HFFc6 (cell line): ENCODE measurements around the gene TJP3. TPM values are rescaled to one million over a fixed set of nuclear protein-coding genes. Genes with fewer than 3 reads are reported as not detected.
"Not testable (repeated sequence)": the region's sequence is repeated elsewhere in the genome, so short reads cannot be mapped to it uniquely, and the experiment has no call there.

ENCODE experiments used
- DNase-seq: peaks from one replicate; pipeline ENCODE4 v3.0.0-alpha.2; 2018
- H3K27ac Mint-ChIP-seq: 2 replicates; pipeline ENCODE4 v1.8.0; 2020; ENCODE audit warnings: mild to moderate bottlenecking, mixed read lengths
- H3K27me3 Mint-ChIP-seq: 2 replicates; pipeline ENCODE4 v1.8.0; 2021; ENCODE audit warnings: mild to moderate bottlenecking, moderate library complexity, mixed read lengths; ENCODE audit not compliant: insufficient read depth
- H3K36me3 Mint-ChIP-seq: 2 replicates; pipeline ENCODE4 v1.8.0; 2021; ENCODE audit warnings: low read depth, mixed read lengths
- H3K4me1 Mint-ChIP-seq: 2 replicates; pipeline ENCODE4 v1.8.0; 2020; ENCODE audit warnings: low read depth, mixed read lengths
- H3K4me3 Mint-ChIP-seq: 2 replicates; pipeline ENCODE4 v1.8.0; 2020; ENCODE audit warnings: mild to moderate bottlenecking, moderate library complexity, mixed read lengths
- H3K9me3 Mint-ChIP-seq: 2 replicates; pipeline ENCODE4 v1.8.0; 2020; ENCODE audit warnings: mild to moderate bottlenecking, mixed read lengths
- CTCF ChIP-seq: fragments of 200-600 bp; sonication (generic); IDR thresholded peaks from 2 replicates; pipeline ENCODE4 v1.5.0; 2021; ENCODE audit warnings: antibody characterized with exemption, mild to moderate bottlenecking
- total RNA-seq, 6 experiments: library from RNA; stranded (reverse); fragmentation: NEBNext Ultra II Directional; extraction: Animal tissue kit (Norgen Biotek cat#: 25700); gene quantifications; 2 replicates in 1 of 6; 3 replicates in 5 of 6; pipeline ENCODE4 v1.2.3, GENCODE V29; 2021

The TJP3 gene
- total RNA-seq, 6 experiments from 2014 or later: not detected

GRCh38 chr19:3751236-3751635, 43.1 kb downstream of the TJP3 start:
- TF ChIP-seq CTCF: no peak
- H3K9me3 Mint-ChIP-seq: no peaks in the 10 kb centered on the region
- no peak for DNase-seq
- H3K27me3 Mint-ChIP-seq: peaks cover 2% of the 10 kb centered on the region; the same call in 1 of the 2 replicates
- H3K27ac Mint-ChIP-seq: no peak overlapping the region
- H3K4me1 Mint-ChIP-seq: no peaks in the 10 kb centered on the region
- H3K36me3 Mint-ChIP-seq: no peaks in the 10 kb centered on the region; the same call in 1 of the 2 replicates
- H3K4me3 Mint-ChIP-seq: no peak overlapping the region

GRCh38 chr19:3752492-3752891, 44.3 kb downstream of the TJP3 start:
- Mint-ChIP-seq H3K4me3 (no peak overlapping the region), H3K4me1 (no peaks in the 10 kb centered on the region), H3K27me3 (no peaks in the 10 kb centered on the region), H3K27ac (no peak overlapping the region), H3K9me3 (no peaks in the 10 kb centered on the region), H3K36me3 (no peaks in the 10 kb centered on the region; the same call in 1 of the 2 replicates)
- TF ChIP-seq CTCF: no peak
- DNase-seq: no peak

- Mint-ChIP-seq H3K36me3 (no peaks in the 10 kb centered on the region; the same call in 1 of the 2 replicates), H3K4me3 (no peak overlapping the region), H3K27ac (no peak overlapping the region), H3K27me3 (no peaks in the 10 kb centered on the region), H3K4me1 (no peaks in the 10 kb centered on the region), H3K9me3 (no peaks in the 10 kb centered on the region)
- no peak for DNase-seq
- TF ChIP-seq CTCF: no peak
Measured at GRCh38 chr19:3753631-3754410, 45.6 kb downstream of the TJP3 start.

GRCh38 chr19:3757705-3758104, 49.5 kb downstream of the TJP3 start:
- H3K27me3 Mint-ChIP-seq, H3K36me3 Mint-ChIP-seq, H3K4me1 Mint-ChIP-seq, H3K9me3 Mint-ChIP-seq, DNase-seq, H3K4me3 Mint-ChIP-seq, H3K27ac Mint-ChIP-seq: not testable (repeated sequence)

- not testable (repeated sequence) for H3K27ac Mint-ChIP-seq, H3K27me3 Mint-ChIP-seq, H3K4me3 Mint-ChIP-seq, H3K36me3 Mint-ChIP-seq, DNase-seq, H3K9me3 Mint-ChIP-seq
- peaks cover 14% of the 10 kb centered on the region for H3K4me1 Mint-ChIP-seq
Measured at GRCh38 chr19:3758297-3758696, 50.1 kb downstream of the TJP3 start.

- DNase-seq: no peak
- H3K4me1 Mint-ChIP-seq: peaks cover 16% of the 10 kb centered on the region
- no peak for TF ChIP-seq CTCF
- H3K36me3 Mint-ChIP-seq: peaks cover 6% of the 10 kb centered on the region; the same call in 1 of the 2 replicates
- peaks cover 1% of the 10 kb centered on the region; the same call in 1 of the 2 replicates for H3K27me3 Mint-ChIP-seq
- no peak overlapping the region for H3K27ac Mint-ChIP-seq
- H3K9me3 Mint-ChIP-seq: no peaks in the 10 kb centered on the region
- H3K4me3 Mint-ChIP-seq: peak overlapping the region; percentile 98
Measured at GRCh38 chr19:3759482-3760254, 51.5 kb downstream of the TJP3 start.
